K562 (cell line): ENCODE results near the gene FOXE1. TPM values are rescaled to one million over a fixed set of nuclear protein-coding genes. Genes with fewer than 3 reads are reported as not detected.

Experiments used
- ATAC-seq: fragments of 200-7000 bp; cut with Tn5 transposase; 3 replicates; pipeline ENCODE4 v1.9.1; 2020; ENCODE audit warnings: moderate library complexity
- BruUV-seq: library from RNA; stranded (reverse); fragments of 400-500 nt; replicated peaks from 2 replicates; lab custom pipeline; 2021; lab: Mats Ljungman, UMichigan
- CTCF ChIA-PET: fragments of 300-600 bp; formaldehyde crosslinking; extraction: SDS; loops from one replicate; lab custom pipeline; 2021; ENCODE audit warnings: low intra/inter-chr PET ratio; lab: Yijun Ruan, JAX
- POLR2A ChIA-PET: fragments of 300-600, 350-650 bp; sonication (Branson Sonifier 250); formaldehyde crosslinking; extraction: SDS; loops from one replicate; lab custom pipeline; 2021; ENCODE audit warnings: antibody characterized with exemption, inconsistent platforms; lab: Yijun Ruan, JAX
- DNase-seq, 4 experiments: peaks; one replicate each; pipeline versions ENCODE4 v3.0.0 to v3.0.0-alpha.2; 2011 to 2018; ENCODE audit warnings: low spot score in 3 of 4, mixed read lengths in 3 of 4; ENCODE audit errors: extremely low read depth in 1 of 4
- FAIRE-seq: peaks from 2 replicates; lab custom pipeline; 2011; peaks lifted over from hg19 to GRCh38; lab: Jason Lieb, UNC
- H2AFZ ChIP-seq: 2 replicates; pipeline ENCODE4 v1.6.0; 2011; ENCODE audit warnings: low read depth, low read length, control low read depth, inconsistent platforms
- H3K27ac ChIP-seq: fragments of 200-600 bp; 3 replicates; pipeline ENCODE4 v1.8.0; 2011; ENCODE audit warnings: low read depth, mild to moderate bottlenecking, control low read depth, inconsistent platforms, low read length, moderate library complexity, mixed read lengths; ENCODE audit errors: extremely low read depth
- H3K27me3 ChIP-seq, 2 experiments: fragments of 300-600 bp in 1 of 2; 2 replicates in 1 of 2; 3 replicates in 1 of 2; pipeline versions ENCODE4 v1.6.0 to v1.8.0; 2011; ENCODE audit warnings: inconsistent platforms in 2 of 2, low read length in 2 of 2, mild to moderate bottlenecking in 1 of 2, mixed read lengths in 1 of 2, moderate library complexity in 1 of 2; ENCODE audit not compliant: control insufficient read depth in 2 of 2, insufficient read depth in 2 of 2
- H3K36me3 ChIP-seq: fragments of 300-600 bp; 3 replicates; pipeline ENCODE4 v1.8.0; 2011; ENCODE audit warnings: mild to moderate bottlenecking, low read length, inconsistent platforms; ENCODE audit not compliant: control insufficient read depth, insufficient read depth
- H3K4me1 ChIP-seq, 2 experiments: fragments of 200-600 bp in 1 of 2; replicated peaks in 1 of 2; 2 replicates in 1 of 2; 3 replicates in 1 of 2; pipeline versions ENCODE4 v1.5.1 to v1.8.0; 2011; ENCODE audit warnings: inconsistent platforms in 2 of 2, low read length in 2 of 2, mild to moderate bottlenecking in 1 of 2, mixed read lengths in 1 of 2, moderate library complexity in 1 of 2; ENCODE audit not compliant: control insufficient read depth in 2 of 2, insufficient read depth in 2 of 2
- H3K4me2 ChIP-seq: 2 replicates; pipeline ENCODE4 v1.6.1; 2011; ENCODE audit warnings: low read length, control low read depth, inconsistent platforms, mixed read lengths; ENCODE audit not compliant: insufficient read depth
- H3K4me3 ChIP-seq: fragments of 200-600 bp; sonication (generic), shearing (Covaris generic); 2 replicates; pipeline ENCODE4 v1.5.1; 2016; ENCODE audit warnings: control low read depth, inconsistent platforms
- H3K79me2 ChIP-seq: fragments of 200-600 bp; 3 replicates; pipeline ENCODE4 v1.8.0; 2011; ENCODE audit warnings: low read length, inconsistent platforms; ENCODE audit not compliant: control insufficient read depth, insufficient read depth
- H3K9ac ChIP-seq, 2 experiments: 2 replicates each; pipeline versions ENCODE4 v1.6.0 to v1.6.1; 2011; ENCODE audit warnings: low read depth in 2 of 2, low read length in 2 of 2, control low read depth in 1 of 2, inconsistent platforms in 1 of 2, mild to moderate bottlenecking in 1 of 2, mixed read lengths in 1 of 2; ENCODE audit not compliant: insufficient read depth in 1 of 2
- H3K9me1 ChIP-seq: one replicate; pipeline ENCODE4 v1.6.0; 2011; ENCODE audit warnings: inconsistent platforms, mild to moderate bottlenecking, low read length, moderate library complexity; ENCODE audit not compliant: control insufficient read depth, insufficient read depth
- H3K9me3 ChIP-seq: replicated peaks from 2 replicates; pipeline ENCODE4 v1.5.1; 2011; ENCODE audit warnings: low read depth, low read length, inconsistent platforms; ENCODE audit not compliant: control insufficient read depth, insufficient read depth
- H4K20me1 ChIP-seq: replicated peaks from 2 replicates; pipeline ENCODE4 v1.6.1; 2011; ENCODE audit warnings: low read length, inconsistent platforms, mixed read lengths; ENCODE audit not compliant: control insufficient read depth, insufficient read depth
- CEBPB ChIP-seq: fragments of 450-650 bp; IDR thresholded peaks from 2 replicates; pipeline ENCODE4 v1.6.1; 2016; ENCODE audit warnings: missing genetic modification characterization, missing compliant biosample characterization
- CTCF ChIP-seq, 3 experiments: IDR thresholded peaks in 2 of 3; conservative IDR thresholded peaks in 1 of 3; 2 replicates each; pipeline ENCODE4 v1.5.1; 2011 to 2012; ENCODE audit warnings: low read length in 3 of 3, mild to moderate bottlenecking in 3 of 3, control low read depth in 2 of 3, improper control_type of control experiment in 1 of 3, inconsistent platforms in 1 of 3, low read depth in 1 of 3, mixed read lengths in 1 of 3, moderate library complexity in 1 of 3; ENCODE audit not compliant: insufficient read depth in 2 of 3
- ETV5 ChIP-seq: sonication (generic); formaldehyde crosslinking; IDR thresholded peaks from 2 replicates; pipeline ENCODE4 v1.4.0; 2020; ENCODE audit warnings: low read depth, mild to moderate bottlenecking, missing genetic modification reagents
- FOXP4 ChIP-seq: sonication (generic); formaldehyde crosslinking; IDR thresholded peaks from 2 replicates; pipeline ENCODE4 v1.8.0; 2022; ENCODE audit warnings: mild to moderate bottlenecking, missing genetic modification reagents, borderline replicate concordance
- MEF2A ChIP-seq: IDR thresholded peaks from 2 replicates; pipeline ENCODE4 v1.6.1; 2011; ENCODE audit warnings: low read depth, mild to moderate bottlenecking, low read length, moderate library complexity; ENCODE audit not compliant: control insufficient read depth
- MYNN ChIP-seq, 2 experiments: sonication (generic); formaldehyde crosslinking in 1 of 2; IDR thresholded peaks; 2 replicates each; pipeline versions ENCODE4 v1.5.0 to v1.6.1; 2016 to 2020; ENCODE audit warnings: antibody characterized with exemption in 1 of 2, missing genetic modification reagents in 1 of 2
- SIN3B ChIP-seq: fragments of 450-650 bp; IDR thresholded peaks from 2 replicates; pipeline ENCODE4 v1.6.1; 2017; ENCODE audit warnings: low read depth, mild to moderate bottlenecking, moderate library complexity
- SMARCA4 ChIP-seq: fragments of 450-650 bp; IDR thresholded peaks from 2 replicates; pipeline ENCODE4 v1.6.1; 2016
- SP1 ChIP-seq: sonication (generic); formaldehyde crosslinking; IDR thresholded peaks from 2 replicates; pipeline ENCODE4 v1.8.1; 2022; ENCODE audit warnings: mild to moderate bottlenecking, missing genetic modification reagents
- TAL1 ChIP-seq: fragments of 450-650 bp; IDR thresholded peaks from 2 replicates; pipeline ENCODE4 v1.6.1; 2016; ENCODE audit warnings: mild to moderate bottlenecking
- ZNF263 ChIP-seq: sonication (generic); formaldehyde crosslinking; IDR thresholded peaks from 2 replicates; pipeline ENCODE4 v1.8.0; 2022; ENCODE audit warnings: mild to moderate bottlenecking, missing genetic modification reagents, borderline replicate concordance
- WGBS: fragments of 100-300 bp; shearing (Covaris generic); methylation state at CpG from one replicate; pipeline ENCODE4 v1.1.6; 2016; ENCODE audit warnings: low coverage, mixed read lengths; ENCODE audit not compliant: insufficient coverage; ENCODE audit errors: missing lambda C conversion rate; 5-methylcytosine and 5-hydroxymethylcytosine counted together
- in situ Hi-C: fragments of 300-500 bp; cut with MboI; formaldehyde crosslinking; loops from 4 replicates; pipeline ENCODE4 v1.15.0; 2018; ENCODE audit warnings: inconsistent platforms, mixed read lengths
- intact Hi-C: fragments of 100-400 bp; cut with micrococcal nuclease; formaldehyde crosslinking; loops from 2 replicates; pipeline ENCODE4 v1.14.2; 2022
- polyA plus RNA-seq, 8 experiments: library from polyadenylated mRNA; depleted of rRNA in 4 of 8; stranded (reverse) in 5 of 8; unstranded in 3 of 8; fragments of >200 nt; fragmentation: Nextera tagmentation in 2 of 8; fragmentation: Illumina TruSeq in 1 of 8; extraction: Ambion mirVana in 2 of 8; extraction: Trizol in 1 of 8; gene quantifications; 2 replicates each; pipeline versions ENCODE4 v1.2.1 to v1.2.3, GENCODE V29; 2011 to 2014; ENCODE audit warnings: inconsistent platforms in 1 of 8, missing spikeins in 1 of 8
- total RNA-seq, 7 experiments: library from RNA; depleted of rRNA in 6 of 7; stranded (reverse); fragments of >200 nt in 6 of 7; fragmentation: Illumina TruSeq in 2 of 7; extraction: Trizol in 2 of 7; gene quantifications; 2 replicates each; pipeline versions ENCODE4 v1.2.1 to v1.2.3, GENCODE V29; 2011 to 2021; ENCODE audit warnings: low replicate concordance in 1 of 7
- TF ChIP-seq, protein P1 (sequence below), 2 experiments: fragments of 450-650 bp; IDR thresholded peaks; 2 replicates each; pipeline ENCODE4 v1.6.1; 2016
- TF ChIP-seq, protein P2 (sequence below): IDR thresholded peaks from 2 replicates; pipeline ENCODE4 v1.6.1; 2011; ENCODE audit not compliant: insufficient read length; ENCODE audit errors: extremely low read depth

The FOXE1 gene
- total and polyA plus RNA-seq, 9 of the 15 experiments (the other 6 are each of a cell fraction or from before 2014, with no cell fraction given) = not detected

- TF ChIP-seq MYNN (IDR thresholded peaks at IDR 0.05) (no peak), MYNN (CRISPR knock-in tag; IDR thresholded peaks at IDR 0.05) (no peak), SP1 (CRISPR knock-in tag) (no peak), SIN3B (no peak)
- TF ChIP-seq, protein P1, sequence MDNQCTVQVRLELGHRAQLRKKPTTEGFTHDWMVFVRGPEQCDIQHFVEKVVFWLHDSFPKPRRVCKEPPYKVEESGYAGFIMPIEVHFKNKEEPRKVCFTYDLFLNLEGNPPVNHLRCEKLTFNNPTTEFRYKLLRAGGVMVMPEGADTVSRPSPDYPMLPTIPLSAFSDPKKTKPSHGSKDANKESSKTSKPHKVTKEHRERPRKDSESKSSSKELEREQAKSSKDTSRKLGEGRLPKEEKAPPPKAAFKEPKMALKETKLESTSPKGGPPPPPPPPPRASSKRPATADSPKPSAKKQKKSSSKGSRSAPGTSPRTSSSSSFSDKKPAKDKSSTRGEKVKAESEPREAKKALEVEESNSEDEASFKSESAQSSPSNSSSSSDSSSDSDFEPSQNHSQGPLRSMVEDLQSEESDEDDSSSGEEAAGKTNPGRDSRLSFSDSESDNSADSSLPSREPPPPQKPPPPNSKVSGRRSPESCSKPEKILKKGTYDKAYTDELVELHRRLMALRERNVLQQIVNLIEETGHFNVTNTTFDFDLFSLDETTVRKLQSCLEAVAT (IDR thresholded peaks at IDR 0.05) = no peak
- TF ChIP-seq, all 486 proteins: peak for 0
Observed at GRCh38 chr9:97846347-97846746, 6.7 kb upstream of the FOXE1 start (continued).

GRCh38 chr9:97847474-97848214 is 5.4 kb upstream of the FOXE1 start:
- no peak overlapping the region for H3K4me2 ChIP-seq
- H3K9ac ChIP-seq = no peak overlapping the region
- H3K9me1 ChIP-seq = no peaks in the 10 kb centered on the region
- CTCF ChIA-PET = no interaction called here
- H3K27me3 ChIP-seq = peaks cover 42 to 55% of the 10 kb centered on the region in 2 experiments
- no peaks in the 10 kb centered on the region for H3K9me3 ChIP-seq
- no peaks in the 10 kb centered on the region for H3K36me3 ChIP-seq
- POLR2A ChIA-PET = interaction anchor here (0.6 to 1.0 kb wide), 2 partner anchors 31 to 1301 kb away, joined by 3 read pairs; no protein-coding TSS in a partner anchor
- H3K79me2 ChIP-seq = no peaks in the 10 kb centered on the region
- H2AFZ ChIP-seq = no peak overlapping the region
- ATAC-seq (no peak), DNase-seq (no peak), FAIRE-seq (no peak)
- H3K4me1 ChIP-seq = peaks cover 0 to 14% of the 10 kb centered on the region in 2 experiments; a peak in 2 of 5 replicates
- no peak overlapping the region for H3K27ac ChIP-seq
- no peak overlapping the region for H3K4me3 ChIP-seq
- no TSS peak for BruUV-seq
- intact Hi-C loops (no loop called here), in situ Hi-C loops (no loop called here)
- 6% methylated on average over 28 of the region's 31 CpGs for WGBS
- no peaks in the 10 kb centered on the region for H4K20me1 ChIP-seq
- no peak for TF ChIP-seq SMARCA4
- TF ChIP-seq CTCF (IDR thresholded peaks at IDR 0.05 in 2 of 3, conservative IDR thresholded peaks at IDR 0.05 in 1 of 3; ENCODE audit: insufficient read depth in 2 of 3, low read depth in 1 of 3, low read length in 3 of 3) = no peak
- TF ChIP-seq MEF2A = no peak
- TF ChIP-seq ZNF263 = no peak
- no peak for TF ChIP-seq CEBPB (tag)
- no peak for TF ChIP-seq FOXP4 (CRISPR knock-in tag)
- no peak for TF ChIP-seq ETV5
- TF ChIP-seq, protein P2, sequence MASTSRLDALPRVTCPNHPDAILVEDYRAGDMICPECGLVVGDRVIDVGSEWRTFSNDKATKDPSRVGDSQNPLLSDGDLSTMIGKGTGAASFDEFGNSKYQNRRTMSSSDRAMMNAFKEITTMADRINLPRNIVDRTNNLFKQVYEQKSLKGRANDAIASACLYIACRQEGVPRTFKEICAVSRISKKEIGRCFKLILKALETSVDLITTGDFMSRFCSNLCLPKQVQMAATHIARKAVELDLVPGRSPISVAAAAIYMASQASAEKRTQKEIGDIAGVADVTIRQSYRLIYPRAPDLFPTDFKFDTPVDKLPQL = no peak
- no peak for TF ChIP-seq TAL1
